Measurements from ENCODE around the gene TRIM28.

TRIM28 gene

DNA sequence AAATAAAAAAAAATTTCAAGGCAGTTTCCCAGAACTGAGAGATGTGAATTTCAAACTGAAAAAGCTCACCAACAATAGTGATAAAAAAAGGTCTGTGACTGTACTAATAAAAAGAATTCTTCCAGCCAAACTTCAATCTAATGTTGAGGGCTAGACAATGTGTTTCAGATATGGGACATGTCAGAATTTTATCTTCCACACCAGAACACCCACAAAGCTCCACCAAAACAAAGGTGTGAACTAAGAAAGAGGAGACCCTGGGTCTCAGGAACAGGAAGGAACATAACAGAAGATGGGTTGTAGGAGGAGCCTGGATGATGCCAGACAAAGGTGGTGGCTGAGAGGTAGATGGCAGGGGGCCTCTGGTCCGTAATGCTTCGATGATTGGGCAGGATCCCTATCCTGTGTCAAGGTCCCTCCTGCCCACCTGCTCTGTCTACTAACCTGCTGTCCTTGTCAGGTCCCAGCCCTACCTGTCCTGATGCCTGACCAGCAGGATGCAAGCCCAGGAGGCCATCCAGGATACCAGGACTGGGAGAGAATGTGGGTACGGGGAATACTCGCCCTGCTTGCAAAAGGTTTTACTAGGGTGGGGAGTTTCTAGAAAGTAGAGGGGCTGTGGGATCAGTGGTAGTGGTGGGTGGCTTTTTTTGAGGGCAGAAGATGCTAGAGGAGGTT, 24.7 kb downstream of the TRIM28 start:
- TF ChIP-seq TAF1 (IDR thresholded peaks at IDR 0.05; ENCODE audit: borderline replicate concordance, low read depth, low read length) = no peak
- TF ChIP-seq POLR2AphosphoS5 (IDR thresholded peaks at IDR 0.05; ENCODE audit: low read depth, low read length) = no peak
- TF ChIP-seq POLR2A (IDR thresholded peaks at IDR 0.05; ENCODE audit: low read depth, low read length) = no peak
- no peak for DNase-seq (ENCODE audit: insufficient read length)
- FAIRE-seq = no peak

DNA sequence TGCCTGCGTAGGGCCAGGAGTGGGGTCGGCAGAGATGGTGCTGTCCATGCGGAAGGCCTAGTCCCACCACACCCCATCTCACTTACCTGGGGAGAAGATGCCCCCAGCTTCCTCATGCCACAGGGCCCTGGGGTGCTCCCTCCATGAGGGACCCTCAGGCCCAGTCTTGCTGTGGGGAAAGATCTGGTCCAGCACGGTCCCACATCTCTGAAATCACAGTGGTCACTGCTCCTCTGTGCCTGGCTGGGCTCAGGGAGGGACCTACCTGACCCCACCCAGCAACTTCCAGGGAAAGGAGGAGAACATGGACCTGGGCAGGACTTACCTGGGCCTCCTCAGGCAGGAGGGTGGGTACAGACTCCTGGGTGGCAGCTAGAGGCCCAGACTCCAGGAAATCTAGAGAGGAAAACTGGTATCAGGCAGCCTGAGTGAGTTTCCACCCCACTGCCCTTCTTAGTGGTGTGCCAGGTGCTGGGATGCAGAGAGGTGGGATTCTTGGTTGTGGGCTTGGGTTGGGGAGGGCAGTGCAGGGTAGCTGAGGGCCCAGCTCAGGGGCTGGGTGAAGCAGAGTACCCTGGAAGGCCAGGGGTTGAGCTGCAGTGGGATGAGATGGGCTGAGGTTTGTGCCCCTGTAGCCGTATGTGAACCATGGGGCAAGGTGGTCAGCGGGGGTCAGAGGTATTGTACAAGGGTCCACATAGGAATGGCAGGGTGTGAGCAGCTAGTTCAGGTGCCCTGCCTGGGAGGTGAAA, 25.5 kb downstream of the TRIM28 start:
- no peak for FAIRE-seq
- TF ChIP-seq TAF1 (IDR thresholded peaks at IDR 0.05; ENCODE audit: borderline replicate concordance, low read depth, low read length) (no peak), POLR2A (IDR thresholded peaks at IDR 0.05; ENCODE audit: low read depth, low read length) (no peak), POLR2AphosphoS5 (IDR thresholded peaks at IDR 0.05; ENCODE audit: low read depth, low read length) (no peak)
- DNase-seq (ENCODE audit: insufficient read length) = no peak

DNA sequence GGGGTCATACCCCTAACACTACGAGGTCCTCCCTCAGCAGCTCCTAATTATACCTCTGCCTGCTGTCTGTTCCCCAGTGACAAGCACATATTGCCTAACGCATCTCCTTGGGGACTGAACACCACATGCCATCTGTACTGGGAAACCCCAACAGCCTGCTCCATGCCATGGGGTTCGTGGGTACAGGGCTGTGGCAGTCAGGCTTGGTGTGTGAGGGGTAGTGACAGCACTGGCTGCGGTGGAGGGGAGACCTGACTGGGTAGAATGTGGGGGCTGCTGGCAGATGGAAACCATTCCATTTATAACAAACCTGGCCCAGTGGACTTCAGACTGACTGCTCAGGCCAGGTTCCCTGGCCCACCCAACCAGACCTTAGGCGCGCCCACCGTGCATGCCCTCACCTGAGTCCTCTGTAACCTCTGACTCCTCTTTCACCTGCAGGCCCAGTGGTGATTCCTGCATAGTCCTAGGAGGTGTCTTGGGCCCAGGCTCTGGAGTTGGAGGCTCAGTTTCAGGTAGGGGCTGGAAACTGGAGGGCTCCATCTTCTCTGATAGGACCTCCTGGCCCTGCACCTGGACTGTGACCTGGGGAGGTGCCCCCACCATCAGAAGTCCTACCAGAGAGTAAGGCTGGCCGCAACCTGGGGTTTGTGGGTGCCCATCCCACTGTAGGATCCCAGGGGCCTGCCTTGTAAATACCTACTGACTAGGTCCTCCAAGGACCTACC, 26.2 kb downstream of the TRIM28 start:
- TF ChIP-seq POLR2A (IDR thresholded peaks at IDR 0.05; ENCODE audit: low read depth, low read length) = no peak
- no peak for TF ChIP-seq TAF1 (IDR thresholded peaks at IDR 0.05; ENCODE audit: borderline replicate concordance, low read depth, low read length)
- TF ChIP-seq POLR2AphosphoS5 (IDR thresholded peaks at IDR 0.05; ENCODE audit: low read depth, low read length) = no peak
- DNase-seq (ENCODE audit: insufficient read length) (no peak), FAIRE-seq (no peak)

DNA sequence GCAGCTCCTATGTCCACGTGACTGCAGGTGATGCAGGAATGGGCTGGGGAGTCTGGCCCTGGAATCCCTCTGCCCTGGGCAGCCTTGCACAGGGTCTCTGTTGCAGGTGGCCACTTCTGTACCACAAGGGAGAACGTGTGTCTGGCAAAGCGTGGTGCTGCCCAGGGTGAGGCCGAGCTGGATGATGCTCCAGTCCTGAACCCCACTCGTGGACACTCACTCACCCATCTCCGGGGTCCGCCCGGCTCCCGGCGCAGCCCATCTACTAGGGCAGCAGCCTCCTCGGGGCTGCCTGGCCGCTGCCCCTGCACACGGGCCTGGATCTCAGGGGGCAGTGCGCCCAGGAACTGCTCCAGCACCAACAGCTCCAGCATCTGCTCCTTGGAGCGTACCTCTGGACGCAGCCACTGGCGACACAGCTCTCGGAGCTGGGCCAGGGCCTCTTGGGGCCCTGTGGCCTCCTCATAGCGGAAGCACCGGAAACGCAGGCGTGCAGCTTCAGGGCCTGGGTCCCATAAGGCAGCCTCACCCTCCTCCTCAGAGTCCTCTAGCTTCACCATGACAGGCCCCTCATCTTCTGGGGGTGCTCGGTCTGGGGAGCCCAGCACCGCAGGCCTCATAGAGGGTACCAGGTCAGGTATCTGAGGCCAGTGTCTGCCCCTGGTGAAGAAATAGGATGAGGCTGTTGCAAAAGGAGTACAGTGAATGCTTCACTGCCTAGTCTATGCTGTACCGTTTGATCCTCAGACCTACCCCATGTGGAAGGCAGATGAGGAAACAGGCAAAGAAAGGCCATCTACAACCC, 27.1 kb downstream of the TRIM28 start:
- no peak for DNase-seq (ENCODE audit: insufficient read length)
- TF ChIP-seq TAF1 (IDR thresholded peaks at IDR 0.05; ENCODE audit: borderline replicate concordance, low read depth, low read length) (no peak), POLR2AphosphoS5 (IDR thresholded peaks at IDR 0.05; ENCODE audit: low read depth, low read length) (no peak), POLR2A (IDR thresholded peaks at IDR 0.05; ENCODE audit: low read depth, low read length) (no peak)
- no peak for FAIRE-seq

DNA sequence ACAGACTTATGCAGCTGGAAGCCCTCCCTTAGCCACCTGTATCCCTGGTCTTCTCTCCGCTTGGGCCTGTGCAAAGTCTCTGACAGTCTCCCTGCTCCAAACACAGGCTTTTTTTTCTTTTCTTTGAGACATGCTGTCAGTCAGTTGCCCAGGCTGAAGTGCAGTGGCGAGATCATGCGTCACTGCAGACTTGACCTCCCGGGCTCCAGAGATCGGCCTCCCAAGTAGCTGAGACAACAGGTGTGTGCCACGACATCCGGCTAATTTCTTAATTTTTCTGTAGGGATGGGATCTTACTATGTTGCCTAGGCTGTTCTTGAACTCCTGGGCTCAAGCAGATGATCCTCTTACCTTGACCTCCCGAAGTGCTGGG, 27.7 kb downstream of the TRIM28 start:
- FAIRE-seq = no peak
- no peak for DNase-seq (ENCODE audit: insufficient read length)
- TF ChIP-seq POLR2AphosphoS5 (IDR thresholded peaks at IDR 0.05; ENCODE audit: low read depth, low read length) (no peak), TAF1 (IDR thresholded peaks at IDR 0.05; ENCODE audit: borderline replicate concordance, low read depth, low read length) (no peak), POLR2A (IDR thresholded peaks at IDR 0.05; ENCODE audit: low read depth, low read length) (no peak)

DNA sequence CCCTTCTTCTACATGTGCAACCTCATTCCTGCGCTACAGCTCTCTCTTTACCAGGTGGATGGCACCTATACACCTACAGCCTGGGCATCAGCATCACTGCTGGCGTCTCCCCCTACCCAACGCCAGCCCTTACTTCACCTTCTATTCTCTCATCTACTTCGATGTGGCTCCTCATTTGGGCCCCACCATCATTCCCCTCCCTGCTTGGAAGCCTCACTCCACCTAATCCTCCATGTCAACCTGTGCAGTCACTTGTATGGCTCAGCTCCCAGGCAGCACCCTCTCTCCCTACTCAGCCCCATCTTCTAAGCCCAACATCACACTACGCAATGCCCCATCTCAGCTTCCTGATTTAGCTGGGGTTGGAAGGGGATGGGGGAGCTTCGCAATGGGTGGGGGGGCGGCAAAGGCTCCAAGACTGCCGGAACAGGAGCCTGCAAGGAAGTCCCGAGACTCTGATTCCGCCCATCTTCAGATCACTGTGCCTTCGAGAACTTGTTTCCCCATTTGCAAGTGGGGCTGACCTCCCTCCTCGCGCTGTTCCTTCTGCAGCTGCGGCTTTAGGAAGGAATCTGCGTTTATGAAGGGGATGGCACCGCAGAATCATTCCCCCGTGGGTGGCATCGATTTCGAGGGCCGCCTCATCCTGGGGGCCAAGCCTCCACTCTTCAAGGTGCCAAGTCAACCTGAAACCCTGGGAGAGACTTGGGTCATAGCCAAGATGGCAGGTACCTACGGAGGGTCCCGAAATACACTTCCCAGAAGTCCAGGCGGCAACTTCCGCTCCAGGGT, 28.4 kb downstream of the TRIM28 start:
- TF ChIP-seq POLR2A (IDR thresholded peaks at IDR 0.05; ENCODE audit: low read depth, low read length) = no peak
- TF ChIP-seq TAF1 (IDR thresholded peaks at IDR 0.05; ENCODE audit: borderline replicate concordance, low read depth, low read length) = no peak
- TF ChIP-seq POLR2AphosphoS5 (IDR thresholded peaks at IDR 0.05; ENCODE audit: low read depth, low read length) = no peak
- DNase-seq (ENCODE audit: insufficient read length) (no peak), FAIRE-seq (no peak)

DNA sequence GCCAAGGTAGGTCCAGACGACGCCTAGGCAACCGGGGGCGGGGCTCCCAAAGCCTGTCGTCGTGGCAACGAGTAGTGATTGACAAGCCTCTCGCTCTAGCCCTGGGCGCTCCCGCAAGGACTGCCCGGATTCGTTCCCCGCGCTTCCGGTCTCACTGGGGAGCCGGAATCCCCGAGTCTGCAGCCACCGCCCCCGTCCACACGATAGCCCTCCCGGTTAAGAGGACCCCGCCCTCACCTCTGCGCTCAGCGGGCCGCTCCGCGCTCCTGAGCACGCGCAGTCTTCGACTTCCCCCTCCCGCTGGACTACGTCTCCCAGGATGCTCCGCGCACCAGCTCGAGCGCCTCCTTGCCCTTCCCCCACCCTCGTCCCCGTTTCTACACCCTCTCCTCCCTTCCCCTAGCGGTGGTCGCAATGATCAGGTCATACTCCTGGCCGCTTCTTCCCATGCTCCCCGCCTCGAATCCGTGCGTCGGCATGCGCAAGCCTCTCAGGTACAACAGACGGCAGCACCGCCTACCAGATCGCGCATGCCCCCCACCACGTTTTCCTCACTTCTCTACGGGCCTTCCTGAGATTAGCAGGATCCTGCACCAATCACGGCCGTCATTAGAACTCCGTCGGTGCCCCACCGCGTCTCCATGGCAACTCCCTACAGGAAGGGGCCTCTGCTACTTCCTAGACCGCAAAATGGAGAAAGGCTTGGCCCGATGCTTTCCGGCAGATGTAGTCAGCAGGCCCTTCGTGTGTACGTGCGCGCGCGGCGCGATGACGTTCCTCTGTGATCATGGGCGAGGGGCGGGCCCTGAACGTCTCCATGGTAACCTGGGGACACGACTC, 29.2 kb downstream of the TRIM28 start, which contains the start of gene MZF1:
Gene MZF1 (minus strand): TSS at position 518 of the 840 bp plus-strand sequence. CDS start 1,946 bp downstream, outside the sequence.
- DNase-seq (ENCODE audit: insufficient read length) (peak; percentile 98), FAIRE-seq (peak; percentile 99)
- TF ChIP-seq POLR2AphosphoS5 (IDR thresholded peaks at IDR 0.05; ENCODE audit: low read depth, low read length) (peak; percentile 40; the same call in 1 of the 2 replicates), POLR2A (IDR thresholded peaks at IDR 0.05; ENCODE audit: low read depth, low read length) (peak; percentile 70; the same call in 1 of the 2 replicates), TAF1 (IDR thresholded peaks at IDR 0.05; ENCODE audit: borderline replicate concordance, low read depth, low read length) (no peak)

DNA sequence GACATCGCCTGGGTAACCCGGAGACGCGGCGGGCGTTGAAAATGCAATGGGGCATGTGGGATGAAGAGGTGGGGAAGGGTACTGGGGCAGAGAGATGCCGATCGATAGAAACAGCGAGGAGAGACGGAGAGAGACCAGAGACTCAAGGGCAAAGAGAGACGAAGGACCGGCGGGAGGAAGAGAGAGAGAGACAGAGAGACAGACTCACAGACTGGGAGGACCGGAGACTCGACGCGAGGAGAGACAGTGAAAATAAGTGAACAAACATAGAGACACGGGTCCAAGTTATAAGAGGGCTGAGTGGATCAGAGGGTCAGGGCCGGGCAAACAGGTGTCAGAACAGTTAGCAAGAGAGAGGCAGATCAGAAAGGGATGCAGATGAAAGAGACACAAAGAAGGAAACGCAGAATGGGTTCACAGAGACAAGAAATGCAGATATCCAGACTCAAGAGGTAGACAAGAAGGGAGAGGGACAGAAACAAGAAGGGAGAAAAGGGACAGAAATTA, 29.8 kb downstream of the TRIM28 start:
- FAIRE-seq (no peak), DNase-seq (ENCODE audit: insufficient read length) (no peak)
- TF ChIP-seq POLR2A (IDR thresholded peaks at IDR 0.05; ENCODE audit: low read depth, low read length) = no peak
- TF ChIP-seq TAF1 (IDR thresholded peaks at IDR 0.05; ENCODE audit: borderline replicate concordance, low read depth, low read length) = no peak
- no peak for TF ChIP-seq POLR2AphosphoS5 (IDR thresholded peaks at IDR 0.05; ENCODE audit: low read depth, low read length)

Data from GM12892 (cell line).